Suprapubic skin (tissue), 4 donors: ENCODE measurements around the gene PRR16.

Experiments
- CTCF ChIP-seq, 2 donors: fragments of 200-600 bp in 1 of 2; fragments of 450-650 bp in 1 of 2; sonication (generic) in 1 of 2; IDR thresholded peaks; one replicate each; pipeline ENCODE4 v1.5.1; 2016 to 2019; ENCODE audit warnings: antibody characterized with exemption in 2 of 2, mild to moderate bottlenecking in 1 of 2, moderate library complexity in 1 of 2
- POLR2A ChIP-seq, 2 donors: fragments of 450-650 bp; IDR thresholded peaks; one replicate each; pipeline ENCODE4 v1.6.1; 2017; ENCODE audit warnings: antibody characterized with exemption in 2 of 2, mild to moderate bottlenecking in 2 of 2, moderate library complexity in 2 of 2
- POLR2AphosphoS5 ChIP-seq, 3 donors: sonication (generic); formaldehyde crosslinking; IDR thresholded peaks; one replicate each; pipeline ENCODE4 v1.6.1; 2017; ENCODE audit warnings: antibody characterized with exemption in 3 of 3

- TF ChIP-seq CTCF (IDR thresholded peaks at IDR 0.05) = no peak
- no peak for TF ChIP-seq POLR2A (IDR thresholded peaks at IDR 0.05)
- no peak for TF ChIP-seq POLR2AphosphoS5 (IDR thresholded peaks at IDR 0.05)
These were observed 53.6 kb downstream of the PRR16 start for GRCh38 chr5:120517607-120518252.
